ENCODE results near the gene TNIK. TPM values are rescaled to one million over a fixed set of nuclear protein-coding genes. Genes with fewer than 3 reads are reported as not detected.
A peak's percentile ranks its signal among the peaks of the same experiment; 100 is the strongest.

TNIK gene
- total RNA-seq, 6 donors from 2014 or later: 23.2 to 74.4 (median 38.3) TPM

DNA sequence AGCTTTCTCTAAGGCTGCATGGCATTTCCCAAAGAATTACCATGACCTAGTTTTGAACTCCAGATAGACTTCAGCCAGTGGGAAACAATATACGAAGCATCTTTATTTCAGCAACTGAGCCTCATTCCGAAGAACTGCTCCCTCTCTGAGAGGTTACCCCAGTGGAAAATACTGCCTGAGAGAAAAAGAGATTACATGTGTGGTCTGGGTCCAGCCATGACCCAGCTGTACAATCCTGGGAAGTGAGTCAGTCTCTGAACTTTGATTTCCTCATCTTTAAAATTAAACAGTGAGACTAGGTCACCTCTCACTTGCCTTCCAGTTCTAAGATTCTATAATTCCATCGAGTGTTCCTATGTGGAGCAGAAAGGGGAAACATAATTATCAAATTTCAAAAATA lies 42.4 kb downstream of the TNIK start:
- Histone ChIP-seq H3K4me1 (peaks cover 0 to 7% (median 0%) of the 10 kb centered on the region in 4 donors), H3K27me3 (no peaks in the 10 kb centered on the region), H3K4me3 (no peak overlapping the region), H3K36me3 (no peaks in the 10 kb centered on the region), H3K27ac (no peak overlapping the region), H3K9me3 (no peaks in the 10 kb centered on the region)
- TF ChIP-seq, protein P1, sequence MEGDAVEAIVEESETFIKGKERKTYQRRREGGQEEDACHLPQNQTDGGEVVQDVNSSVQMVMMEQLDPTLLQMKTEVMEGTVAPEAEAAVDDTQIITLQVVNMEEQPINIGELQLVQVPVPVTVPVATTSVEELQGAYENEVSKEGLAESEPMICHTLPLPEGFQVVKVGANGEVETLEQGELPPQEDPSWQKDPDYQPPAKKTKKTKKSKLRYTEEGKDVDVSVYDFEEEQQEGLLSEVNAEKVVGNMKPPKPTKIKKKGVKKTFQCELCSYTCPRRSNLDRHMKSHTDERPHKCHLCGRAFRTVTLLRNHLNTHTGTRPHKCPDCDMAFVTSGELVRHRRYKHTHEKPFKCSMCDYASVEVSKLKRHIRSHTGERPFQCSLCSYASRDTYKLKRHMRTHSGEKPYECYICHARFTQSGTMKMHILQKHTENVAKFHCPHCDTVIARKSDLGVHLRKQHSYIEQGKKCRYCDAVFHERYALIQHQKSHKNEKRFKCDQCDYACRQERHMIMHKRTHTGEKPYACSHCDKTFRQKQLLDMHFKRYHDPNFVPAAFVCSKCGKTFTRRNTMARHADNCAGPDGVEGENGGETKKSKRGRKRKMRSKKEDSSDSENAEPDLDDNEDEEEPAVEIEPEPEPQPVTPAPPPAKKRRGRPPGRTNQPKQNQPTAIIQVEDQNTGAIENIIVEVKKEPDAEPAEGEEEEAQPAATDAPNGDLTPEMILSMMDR (IDR thresholded peaks at IDR 0.05): no peak
- TF ChIP-seq POLR2AphosphoS5 (IDR thresholded peaks at IDR 0.05): no peak
- no peak for TF ChIP-seq POLR2A (IDR thresholded peaks at IDR 0.05)
- no peak for TF ChIP-seq EP300 (IDR thresholded peaks at IDR 0.05)
- DNase-seq (no peak), ATAC-seq (ENCODE audit: low FRiP score in 2 of 2) (peak; percentile 39 to 82)
- WGBS, 2 donors: 72 to 84% methylated on average over 3 of the region's 3 CpGs

GRCh38 chr3:171417137-171417536 lies 43.1 kb downstream of the TNIK start:
- ATAC-seq (ENCODE audit: low FRiP score in 2 of 2) (no peak), DNase-seq (no peak)
- no peaks in the 10 kb centered on the region for H3K27me3 ChIP-seq
- TF ChIP-seq EP300 (IDR thresholded peaks at IDR 0.05): no peak
- TF ChIP-seq POLR2AphosphoS5 (IDR thresholded peaks at IDR 0.05): no peak
- TF ChIP-seq, protein P1 (IDR thresholded peaks at IDR 0.05): no peak
- no peak for TF ChIP-seq POLR2A (IDR thresholded peaks at IDR 0.05)
- WGBS, 2 donors: 79 to 80% methylated on average over 1 of the region's 1 CpG
- H3K36me3 ChIP-seq: no peaks in the 10 kb centered on the region
- no peaks in the 10 kb centered on the region for H3K9me3 ChIP-seq
- peaks cover 0 to 7% (median 0%) of the 10 kb centered on the region in 4 donors for H3K4me1 ChIP-seq
- H3K27ac ChIP-seq: no peak overlapping the region
- no peak overlapping the region for H3K4me3 ChIP-seq

DNA sequence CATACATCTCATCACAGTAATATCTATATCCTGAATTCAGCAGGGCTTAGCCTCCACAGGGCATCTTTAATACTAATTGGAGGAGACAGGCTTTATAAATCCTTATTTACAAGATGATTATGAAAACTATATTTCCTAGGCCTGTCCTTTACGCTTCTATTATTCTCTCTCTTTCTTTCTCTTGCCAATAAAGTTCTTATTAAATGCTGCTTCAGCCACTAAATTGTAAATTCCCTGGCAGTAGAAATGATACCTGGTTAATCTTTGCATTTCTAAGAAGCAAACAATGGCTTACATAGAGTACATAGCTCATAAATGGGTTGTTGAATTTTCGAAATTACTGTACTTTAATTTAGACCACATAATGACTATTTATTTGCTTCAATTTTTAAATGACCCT lies 43.5 kb downstream of the TNIK start:
- no peak for DNase-seq
- 83 to 90% methylated on average over 2 of the region's 2 CpGs for WGBS, 2 donors
- H3K36me3 ChIP-seq: no peaks in the 10 kb centered on the region
- TF ChIP-seq POLR2AphosphoS5 (IDR thresholded peaks at IDR 0.05) (no peak), POLR2A (IDR thresholded peaks at IDR 0.05) (no peak), EP300 (IDR thresholded peaks at IDR 0.05) (no peak)
- TF ChIP-seq, protein P1 (IDR thresholded peaks at IDR 0.05): no peak
- ATAC-seq (ENCODE audit: low FRiP score in 2 of 2): no peak
- H3K27me3 ChIP-seq: no peaks in the 10 kb centered on the region
- H3K9me3 ChIP-seq: no peaks in the 10 kb centered on the region
- no peak overlapping the region for H3K27ac ChIP-seq
- H3K4me1 ChIP-seq: peaks cover 0 to 7% (median 0%) of the 10 kb centered on the region in 4 donors
- no peak overlapping the region for H3K4me3 ChIP-seq

GRCh38 chr3:171416061-171416460 lies 44.1 kb downstream of the TNIK start:
- Histone ChIP-seq H3K4me3 (no peak overlapping the region), H3K27ac (no peak overlapping the region), H3K9me3 (no peaks in the 10 kb centered on the region), H3K36me3 (no peaks in the 10 kb centered on the region), H3K27me3 (no peaks in the 10 kb centered on the region), H3K4me1 (peaks cover 0 to 7% (median 0%) of the 10 kb centered on the region in 4 donors)
- 78 to 79% methylated on average over 5 of the region's 5 CpGs for WGBS, 2 donors
- DNase-seq (no peak), ATAC-seq (ENCODE audit: low FRiP score in 2 of 2) (no peak)
- TF ChIP-seq POLR2A (IDR thresholded peaks at IDR 0.05) (no peak), POLR2AphosphoS5 (IDR thresholded peaks at IDR 0.05) (no peak), EP300 (IDR thresholded peaks at IDR 0.05) (no peak)
- TF ChIP-seq, protein P1 (IDR thresholded peaks at IDR 0.05): no peak

GRCh38 chr3:171415070-171415469 lies 45.1 kb downstream of the TNIK start:
- DNase-seq: peak in 1 of 2 donors; percentile 25
- peak in 1 of 2 donors; percentile 60 for ATAC-seq (ENCODE audit: low FRiP score in 2 of 2)
- Histone ChIP-seq H3K4me1 (peaks cover 0 to 7% (median 0%) of the 10 kb centered on the region in 4 donors), H3K27me3 (no peaks in the 10 kb centered on the region), H3K4me3 (no peak overlapping the region), H3K36me3 (no peaks in the 10 kb centered on the region), H3K9me3 (no peaks in the 10 kb centered on the region), H3K27ac (no peak overlapping the region)
- peak in 1 of 4 donors; percentile 65 for TF ChIP-seq EP300 (IDR thresholded peaks at IDR 0.05)
- no peak for TF ChIP-seq POLR2AphosphoS5 (IDR thresholded peaks at IDR 0.05)
- TF ChIP-seq POLR2A (IDR thresholded peaks at IDR 0.05): no peak
- TF ChIP-seq, protein P1 (IDR thresholded peaks at IDR 0.05): no peak
- WGBS, 2 donors: 69 to 71% methylated on average over 2 of the region's 2 CpGs

All from upper lobe of left lung (tissue), 6 donors.